Left hindlimb (tissue), 1 donor: ENCODE data around the gene ABCB11.
"Not testable (repeated sequence)": the region's sequence is repeated elsewhere in the genome, so short reads cannot be mapped to it uniquely, and the experiment has no call there.

Source experiments
- DNase-seq: peaks from one replicate; pipeline ENCODE4 v3.0.0-alpha.2; 2018

ABCB11 gene

DNA sequence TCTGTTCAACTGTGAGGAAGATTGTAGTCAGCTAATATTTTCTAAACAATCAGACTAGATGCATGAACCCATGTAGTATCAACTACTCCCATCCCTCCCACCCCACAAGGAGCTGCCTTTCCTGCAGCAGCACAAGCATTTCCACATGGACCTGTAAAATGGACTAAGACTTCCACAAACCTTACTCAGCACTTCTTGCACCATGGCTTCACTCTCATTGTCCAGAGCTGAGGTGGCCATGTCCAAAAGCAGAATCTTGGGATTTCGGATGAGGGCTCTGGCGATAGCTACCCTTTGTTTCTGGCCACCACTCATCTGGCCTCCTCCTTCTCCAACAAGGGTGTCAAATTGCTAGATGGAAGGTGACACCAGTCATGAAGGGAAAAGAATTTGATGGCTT is 61.3 kb downstream of the ABCB11 start:
- DNase-seq, result no peak

GRCh38 chr2:168968342-168968741 is 62.8 kb downstream of the ABCB11 start:
- DNase-seq, result no peak

- no peak for DNase-seq
Measured at GRCh38 chr2:168964251-168964807, 66.8 kb downstream of the ABCB11 start.

GRCh38 chr2:168962636-168963035 is 68.5 kb downstream of the ABCB11 start:
- DNase-seq, result no peak

- DNase-seq, result no peak
Measured at GRCh38 chr2:168961450-168962229, 69.5 kb downstream of the ABCB11 start.

- no peak for DNase-seq
Measured at GRCh38 chr2:168956392-168956791, 74.7 kb downstream of the ABCB11 start.

DNA sequence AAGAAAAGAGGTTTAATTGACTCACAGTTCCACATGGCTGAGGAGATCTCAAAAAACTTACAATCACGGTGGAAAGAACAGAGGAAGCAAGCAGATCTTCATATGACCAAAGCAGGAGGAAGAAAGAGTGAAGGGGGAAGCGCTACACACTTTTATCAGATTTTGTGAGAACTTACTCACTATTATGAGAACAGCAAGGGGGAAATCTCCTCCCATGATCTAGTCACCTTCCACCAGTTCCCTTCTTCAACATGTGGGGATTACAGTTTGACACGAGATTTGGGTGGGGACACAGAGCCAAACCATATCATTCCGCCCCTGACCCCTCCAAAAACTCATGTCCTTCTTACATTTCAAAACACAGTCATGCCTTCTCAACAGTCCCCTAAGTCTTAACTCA is 75.8 kb downstream of the ABCB11 start:
- no peak for DNase-seq

DNA sequence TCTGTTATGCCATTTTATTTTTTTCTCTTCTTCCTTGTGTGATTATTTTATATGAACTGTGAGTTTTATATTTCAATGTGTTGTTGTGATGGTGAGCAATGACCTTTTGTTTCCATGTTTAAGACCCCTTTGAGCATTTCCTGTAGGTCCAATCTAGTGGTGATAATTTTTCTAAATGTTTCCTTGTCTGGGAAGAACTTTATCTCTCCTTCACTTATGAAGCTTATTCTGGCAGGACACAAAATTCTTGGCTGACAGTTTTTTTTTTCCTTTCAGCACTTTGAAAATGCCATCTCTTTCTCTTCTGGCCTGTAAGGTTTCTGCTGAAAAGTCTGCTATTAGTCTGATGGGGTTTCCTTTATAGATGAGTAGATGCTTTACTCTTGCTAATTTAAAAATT is 76.9 kb downstream of the ABCB11 start:
- no peak for DNase-seq

GRCh38 chr2:168952424-168952823 is 78.7 kb downstream of the ABCB11 start:
- no peak for DNase-seq

DNA sequence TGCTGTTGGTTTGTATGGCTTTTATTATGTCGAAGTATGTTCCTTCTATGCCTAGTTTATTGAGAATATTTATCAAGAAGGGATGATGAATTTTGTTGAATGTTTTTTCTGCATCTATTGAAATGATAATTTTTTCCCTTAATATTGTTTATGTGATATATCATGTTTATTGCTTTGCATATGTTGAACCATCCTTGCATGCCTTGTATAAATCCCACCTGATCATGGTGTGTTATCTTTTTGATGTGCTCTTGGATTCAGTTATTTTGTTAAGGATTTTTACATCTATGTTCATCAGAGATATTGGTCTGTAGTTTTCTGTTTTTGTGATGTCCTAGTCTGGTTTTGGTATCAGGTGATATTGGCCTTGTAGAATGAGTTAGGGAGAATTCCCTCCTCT is 79.3 kb downstream of the ABCB11 start:
- no peak for DNase-seq

- DNase-seq, result no peak
Measured at GRCh38 chr2:168949324-168949723, 81.8 kb downstream of the ABCB11 start.

DNA sequence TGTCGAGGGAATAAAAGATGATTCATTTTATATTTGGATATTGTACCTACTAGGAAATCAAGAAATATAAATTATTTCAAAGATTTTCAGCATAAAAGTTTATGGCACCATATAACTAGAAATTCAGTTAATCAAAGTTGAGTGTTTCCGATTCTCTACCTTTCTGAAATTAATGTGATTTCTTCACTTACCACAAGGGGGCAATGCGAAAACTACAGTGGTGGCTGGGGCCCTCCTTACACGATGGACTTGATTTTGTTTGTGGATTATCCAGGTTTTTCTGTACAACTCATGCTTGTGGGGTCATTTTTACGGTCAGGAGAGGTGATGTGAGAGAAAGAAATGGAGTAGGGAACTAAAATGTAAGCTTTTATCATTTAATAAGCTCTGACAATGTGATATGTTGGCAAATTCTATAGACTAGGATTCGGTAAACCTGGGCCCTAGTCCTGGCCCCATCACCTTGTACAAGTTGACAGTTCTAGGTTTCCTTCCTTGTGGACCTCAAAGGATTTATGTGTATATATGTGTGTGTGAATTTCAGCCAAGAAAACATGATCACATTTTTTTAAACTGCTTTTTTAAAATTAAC is 82.4 kb downstream of the ABCB11 start:
- no peak for DNase-seq

DNA sequence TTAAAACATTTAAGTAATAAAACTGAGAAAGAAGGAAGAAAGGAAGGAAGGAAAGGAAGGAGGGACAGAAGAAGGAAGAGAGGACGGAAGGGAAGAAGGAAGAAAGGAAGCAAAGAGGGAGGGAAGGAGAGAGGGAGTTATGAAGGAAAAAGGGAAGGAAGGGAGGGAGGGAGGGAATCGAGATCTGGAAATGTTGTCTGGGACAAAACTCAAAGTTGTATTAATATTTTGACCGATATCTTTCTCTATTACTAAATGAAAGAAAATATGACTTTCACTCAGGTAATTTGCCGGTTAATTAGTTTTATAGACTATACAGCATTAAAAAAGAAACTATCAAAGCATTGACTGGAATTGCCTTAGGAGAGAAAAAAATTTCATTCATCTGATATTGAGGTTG is 85.6 kb downstream of the ABCB11 start:
- DNase-seq, result no peak

GRCh38 chr2:168944065-168944464 is 87.1 kb downstream of the ABCB11 start:
- no peak for DNase-seq

DNA sequence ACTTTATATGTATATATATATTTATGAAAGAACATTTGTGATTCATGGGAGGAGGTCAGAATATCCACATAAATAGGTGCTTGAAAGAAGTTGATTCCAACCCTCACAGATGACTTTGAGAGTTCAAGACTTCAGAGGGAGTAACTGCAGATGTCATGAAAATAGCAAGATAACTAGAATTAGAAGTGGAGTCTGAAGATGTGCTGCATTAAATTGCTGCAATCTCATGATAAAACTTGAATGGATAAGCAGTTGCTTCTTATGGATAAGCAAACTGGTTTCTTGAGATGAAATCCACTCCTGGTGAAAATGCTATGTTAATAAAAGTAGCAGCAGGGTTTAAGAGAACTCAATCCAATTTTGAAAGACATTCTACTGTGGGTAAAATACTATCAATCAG is 89.8 kb downstream of the ABCB11 start:
- no peak for DNase-seq

- DNase-seq, result no peak
Measured at GRCh38 chr2:168939918-168940317, 91.2 kb downstream of the ABCB11 start.

- DNase-seq, result no peak
Measured at GRCh38 chr2:168939061-168939460, 92.1 kb downstream of the ABCB11 start.

GRCh38 chr2:168935810-168936581 is 95.1 kb downstream of the ABCB11 start:
- no peak for DNase-seq

DNA sequence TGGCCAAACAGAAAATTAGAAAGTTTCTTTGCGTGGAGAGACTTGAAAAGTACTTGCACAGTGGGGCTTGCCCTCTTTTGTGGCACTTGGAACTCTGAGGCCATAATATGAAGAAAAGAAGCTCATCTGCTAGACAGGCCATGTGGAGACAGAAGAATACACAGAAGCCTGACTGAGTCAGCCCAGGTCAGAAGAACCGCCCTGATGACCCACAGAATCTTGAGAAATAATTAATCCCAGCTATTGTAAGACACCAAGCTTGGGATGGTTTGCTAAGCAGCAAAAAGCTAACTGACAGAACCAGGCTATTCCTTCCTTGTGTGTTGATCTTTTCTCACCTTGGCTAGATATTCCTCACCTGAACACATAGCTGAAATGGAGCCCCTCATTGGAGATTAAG is 96.3 kb downstream of the ABCB11 start:
- DNase-seq, result no peak

DNA sequence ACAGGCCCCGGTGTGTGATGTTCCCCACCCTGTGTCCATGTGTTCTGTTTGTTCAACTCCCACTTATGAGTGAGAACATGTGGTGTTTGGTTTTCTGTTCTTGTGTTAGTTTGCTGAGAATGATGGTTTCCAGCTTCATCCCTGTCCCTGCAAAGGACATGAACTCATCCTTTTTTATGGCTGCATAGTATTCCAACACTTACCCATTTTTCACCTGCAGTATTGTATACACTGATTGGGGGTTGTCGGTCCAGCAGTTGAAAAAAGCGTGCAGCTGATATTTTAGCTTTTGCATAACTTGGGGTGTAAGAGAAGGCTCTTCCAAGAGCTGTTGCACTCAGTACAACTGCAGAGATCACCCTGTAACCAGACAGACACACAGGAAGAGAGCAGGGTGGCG is 99.0 kb downstream of the ABCB11 start:
- DNase-seq, result not testable (repeated sequence)

DNA sequence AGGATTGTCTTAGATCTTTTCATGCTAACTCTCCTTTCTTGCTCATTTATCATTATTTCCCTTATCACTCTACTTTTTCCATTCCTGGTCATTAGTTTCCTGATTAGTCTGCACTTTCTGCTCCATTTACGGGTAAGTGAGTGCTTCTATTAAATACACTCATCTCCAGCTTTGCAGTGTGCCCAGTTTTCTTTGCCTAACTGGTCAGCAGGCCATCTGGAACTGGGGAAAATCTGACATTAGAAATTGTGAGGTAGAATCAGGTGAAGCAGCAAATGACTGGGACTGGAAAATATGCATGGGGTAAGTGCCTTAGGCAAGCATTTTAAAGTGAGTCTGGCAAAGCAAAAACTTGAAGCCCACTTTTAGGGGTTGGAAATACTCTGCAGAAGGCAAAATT is 100.9 kb downstream of the ABCB11 start:
- DNase-seq, result no peak

- no peak for DNase-seq
Measured at GRCh38 chr2:168929031-168929430, 102.1 kb downstream of the ABCB11 start.

DNA sequence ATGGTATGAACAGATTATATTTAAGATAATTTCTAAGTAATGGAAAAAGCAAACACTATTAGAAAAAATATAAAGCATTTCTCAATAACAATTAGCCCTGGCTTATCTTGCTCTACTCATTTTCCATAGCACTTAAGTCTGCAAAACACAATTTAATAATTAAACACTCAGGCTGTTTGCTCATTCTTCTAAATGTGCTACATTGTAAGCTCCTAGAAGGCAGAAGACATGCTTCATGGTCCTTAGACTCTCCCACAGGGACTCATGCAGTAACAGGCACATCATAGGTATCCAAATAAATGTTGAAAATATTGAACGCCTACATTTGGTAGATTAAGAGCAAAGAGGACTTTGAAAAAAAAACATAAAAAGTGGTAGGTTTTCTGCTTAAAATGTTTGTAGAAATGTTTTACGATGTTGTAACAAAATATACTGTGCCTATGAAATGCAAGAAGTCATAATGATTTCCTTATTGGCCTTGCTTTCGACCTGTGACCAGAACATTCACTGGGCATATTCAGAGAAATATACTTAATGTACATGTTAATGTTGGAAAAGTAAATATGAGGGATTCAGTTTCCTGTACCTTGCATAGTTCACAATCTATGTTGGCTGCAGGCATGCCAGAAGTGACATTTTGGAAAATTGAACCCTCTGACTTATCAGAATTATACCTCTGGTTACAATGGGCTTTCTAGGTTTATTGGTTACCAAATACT is 102.9 kb downstream of the ABCB11 start:
- DNase-seq, result no peak
